HuH-7 (cell line): ENCODE measurements around the gene THBS2.

Experiments used
- DNase-seq: peaks from one replicate; pipeline ENCODE4 v3.0.0; 2011; ENCODE audit warnings: low spot score

The THBS2 gene

GRCh38 chr6:169249057-169249456, 4.6 kb downstream of the THBS2 start:
- DNase-seq = no peak

- no peak for DNase-seq
Observed at GRCh38 chr6:169248521-169248971, 5.1 kb downstream of the THBS2 start.

- DNase-seq = no peak
Observed at GRCh38 chr6:169247991-169248390, 5.7 kb downstream of the THBS2 start.

GRCh38 chr6:169247419-169247818, 6.2 kb downstream of the THBS2 start:
- DNase-seq = no peak

- DNase-seq = no peak
Observed at GRCh38 chr6:169246445-169246844, 7.2 kb downstream of the THBS2 start.

GRCh38 chr6:169244684-169245383, 8.8 kb downstream of the THBS2 start:
- no peak for DNase-seq

- DNase-seq = no peak
Observed at GRCh38 chr6:169243661-169244060, 10.0 kb downstream of the THBS2 start.

GRCh38 chr6:169243186-169243585, 10.5 kb downstream of the THBS2 start:
- DNase-seq = no peak

- no peak for DNase-seq
Observed at GRCh38 chr6:169241688-169242350, 11.8 kb downstream of the THBS2 start.

- DNase-seq = no peak
Observed at GRCh38 chr6:169240591-169241390, 12.9 kb downstream of the THBS2 start.

- DNase-seq = no peak
Observed at GRCh38 chr6:169240125-169240524, 13.5 kb downstream of the THBS2 start.

- DNase-seq = no peak
Observed at GRCh38 chr6:169239181-169239580, 14.5 kb downstream of the THBS2 start.

GRCh38 chr6:169238766-169239165, 14.9 kb downstream of the THBS2 start:
- no peak for DNase-seq

GRCh38 chr6:169237496-169238134, 16.0 kb downstream of the THBS2 start:
- DNase-seq = no peak

- DNase-seq = no peak
Observed at GRCh38 chr6:169236988-169237387, 16.7 kb downstream of the THBS2 start.

GRCh38 chr6:169236545-169236944, 17.1 kb downstream of the THBS2 start:
- DNase-seq = no peak

GRCh38 chr6:169235286-169235685, 18.4 kb downstream of the THBS2 start:
- no peak for DNase-seq

GRCh38 chr6:169234634-169235033, 19.0 kb downstream of the THBS2 start:
- no peak for DNase-seq

- DNase-seq = no peak
Observed at GRCh38 chr6:169233832-169234231, 19.8 kb downstream of the THBS2 start.

GRCh38 chr6:169233181-169233580, 20.5 kb downstream of the THBS2 start:
- no peak for DNase-seq

GRCh38 chr6:169232507-169232931, 21.1 kb downstream of the THBS2 start:
- no peak for DNase-seq

GRCh38 chr6:169231790-169232506, 21.7 kb downstream of the THBS2 start:
- DNase-seq = no peak
